H9 (cell line): ENCODE measurements around the gene ABCA13. TPM values are rescaled to one million over a fixed set of nuclear protein-coding genes. Genes with fewer than 3 reads are reported as not detected.

Experiments
- DNase-seq: peaks from one replicate; pipeline ENCODE4 v3.0.0-alpha.2; 2017
- H2AFZ ChIP-seq: one replicate; pipeline ENCODE4 v1.6.1; 2013; ENCODE audit warnings: mild to moderate bottlenecking, low read length, control low read depth, moderate library complexity
- H2AK5ac ChIP-seq: 2 replicates; pipeline ENCODE4 v1.6.1; 2013; ENCODE audit warnings: low read length, control low read depth, mixed read lengths; ENCODE audit not compliant: insufficient read length
- H2BK120ac ChIP-seq: one replicate; pipeline ENCODE4 v1.6.1; 2013; ENCODE audit warnings: low read depth, mild to moderate bottlenecking, low read length, control low read depth, inconsistent platforms; ENCODE audit not compliant: poor library complexity, severe bottlenecking
- H2BK12ac ChIP-seq: 2 replicates; pipeline ENCODE4 v1.6.1; 2013; ENCODE audit warnings: low read length, control low read depth, mixed read lengths, low read depth; ENCODE audit not compliant: insufficient read length
- H2BK15ac ChIP-seq: 2 replicates; pipeline ENCODE4 v1.6.1; 2013; ENCODE audit warnings: low read depth, low read length, control low read depth
- H2BK20ac ChIP-seq: one replicate; pipeline ENCODE4 v1.6.1; 2013; ENCODE audit warnings: low read depth, mild to moderate bottlenecking, low read length, control low read depth, inconsistent platforms; ENCODE audit not compliant: poor library complexity, severe bottlenecking
- H2BK5ac ChIP-seq: 2 replicates; pipeline ENCODE4 v1.6.1; 2013; ENCODE audit warnings: low read length, control low read depth, mixed read lengths; ENCODE audit not compliant: insufficient read length
- H3K14ac ChIP-seq: 2 replicates; pipeline ENCODE4 v1.6.1; 2013; ENCODE audit warnings: low read length, control low read depth; ENCODE audit not compliant: insufficient read depth
- H3K18ac ChIP-seq: 2 replicates; pipeline ENCODE4 v1.6.1; 2013; ENCODE audit warnings: low read depth, mild to moderate bottlenecking, mixed read lengths, low read length, control low read depth; ENCODE audit not compliant: insufficient read length
- H3K23ac ChIP-seq: 2 replicates; pipeline ENCODE4 v1.6.1; 2013; ENCODE audit warnings: low read length, control low read depth, mixed read lengths, low read depth; ENCODE audit not compliant: insufficient read length
- H3K23me2 ChIP-seq: 2 replicates; pipeline ENCODE4 v1.6.1; 2013; ENCODE audit warnings: low read depth, mild to moderate bottlenecking, mixed read lengths, low read length, control low read depth; ENCODE audit not compliant: insufficient read length, poor library complexity, severe bottlenecking
- H3K27ac ChIP-seq: 2 replicates; pipeline ENCODE4 v1.5.1; 2013; ENCODE audit warnings: low read length, control low read depth, mixed read lengths, low read depth; ENCODE audit not compliant: insufficient read length
- H3K27me3 ChIP-seq: 2 replicates; pipeline ENCODE4 v1.6.1; 2013; ENCODE audit warnings: low read length, control low read depth, inconsistent platforms; ENCODE audit not compliant: insufficient read depth
- H3K4ac ChIP-seq: 2 replicates; pipeline ENCODE4 v1.6.1; 2013; ENCODE audit warnings: low read depth, mild to moderate bottlenecking, control low read depth, inconsistent platforms, low read length, moderate library complexity
- H3K4me1 ChIP-seq: 2 replicates; pipeline ENCODE4 v1.6.1; 2013; ENCODE audit warnings: low read length, control low read depth, inconsistent platforms; ENCODE audit not compliant: insufficient read depth
- H3K4me2 ChIP-seq: 2 replicates; pipeline ENCODE4 v1.6.1; 2013; ENCODE audit warnings: low read length, control low read depth, mixed read lengths; ENCODE audit not compliant: insufficient read length, insufficient read depth
- H3K56ac ChIP-seq: 2 replicates; pipeline ENCODE4 v1.6.1; 2013; ENCODE audit warnings: low read depth, mild to moderate bottlenecking, mixed read lengths, low read length, control low read depth; ENCODE audit not compliant: insufficient read length
- H3K79me1 ChIP-seq: 2 replicates; pipeline ENCODE4 v1.6.1; 2013; ENCODE audit warnings: low read depth, mild to moderate bottlenecking, moderate library complexity, low read length, control low read depth, inconsistent platforms; ENCODE audit not compliant: insufficient read depth, poor library complexity, severe bottlenecking
- H3K79me2 ChIP-seq: 2 replicates; pipeline ENCODE4 v1.6.1; 2013; ENCODE audit warnings: low read length, control low read depth, inconsistent platforms; ENCODE audit not compliant: insufficient read depth
- H3K9ac ChIP-seq: 2 replicates; pipeline ENCODE4 v1.6.1; 2013; ENCODE audit warnings: low read length, control low read depth, mixed read lengths; ENCODE audit not compliant: insufficient read length; ENCODE audit errors: extremely low read depth
- H3K9me3 ChIP-seq: one replicate; pipeline ENCODE4 v1.6.1; 2013; ENCODE audit warnings: low read depth, low read length, inconsistent platforms; ENCODE audit not compliant: control insufficient read depth
- H3T11ph ChIP-seq: one replicate; pipeline ENCODE4 v1.6.1; 2013; ENCODE audit warnings: mild to moderate bottlenecking, low read length, control low read depth, inconsistent platforms
- H4K20me1 ChIP-seq: one replicate; pipeline ENCODE4 v1.6.1; 2013; ENCODE audit not compliant: control insufficient read depth, insufficient read length, insufficient read depth
- H4K5ac ChIP-seq: 2 replicates; pipeline ENCODE4 v1.6.1; 2013; ENCODE audit warnings: low read depth, mild to moderate bottlenecking, mixed read lengths, low read length, control low read depth; ENCODE audit not compliant: insufficient read length
- H4K8ac ChIP-seq: replicated peaks from 2 replicates; pipeline ENCODE4 v1.6.1; 2013; ENCODE audit warnings: low read length, control low read depth, mixed read lengths, low read depth; ENCODE audit not compliant: insufficient read length
- H4K91ac ChIP-seq: 2 replicates; pipeline ENCODE4 v1.6.1; 2013; ENCODE audit warnings: low read depth, mild to moderate bottlenecking, moderate library complexity, mixed read lengths, low read length, control low read depth; ENCODE audit not compliant: insufficient read length
- H3K27ac Mint-ChIP-seq, 3 experiments: 2 replicates in 2 of 3; 3 replicates in 1 of 3; pipeline ENCODE4 v1.8.0; 2020 to 2021; ENCODE audit warnings: mixed read lengths in 3 of 3, mild to moderate bottlenecking in 1 of 3, moderate library complexity in 1 of 3
- H3K27me3 Mint-ChIP-seq: 2 replicates; pipeline ENCODE4 v1.8.0; 2021; ENCODE audit warnings: low read depth, mild to moderate bottlenecking, moderate library complexity, mixed read lengths
- H3K36me3 Mint-ChIP-seq, 3 experiments: 2 replicates in 2 of 3; 3 replicates in 1 of 3; pipeline ENCODE4 v1.8.0; 2020 to 2021; ENCODE audit warnings: low read depth in 3 of 3, mixed read lengths in 3 of 3; ENCODE audit not compliant: insufficient read depth in 1 of 3
- H3K4me1 Mint-ChIP-seq, 2 experiments: 2 replicates each; pipeline ENCODE4 v1.8.0; 2020; ENCODE audit warnings: mixed read lengths in 2 of 2
- H3K4me3 Mint-ChIP-seq, 2 experiments: 2 replicates in 1 of 2; 3 replicates in 1 of 2; pipeline ENCODE4 v1.8.0; 2020 to 2021; ENCODE audit warnings: mild to moderate bottlenecking in 2 of 2, mixed read lengths in 2 of 2, moderate library complexity in 1 of 2
- H3K9me3 Mint-ChIP-seq, 2 experiments: 2 replicates in 1 of 2; 3 replicates in 1 of 2; pipeline ENCODE4 v1.8.0; 2020; ENCODE audit warnings: mild to moderate bottlenecking in 2 of 2, mixed read lengths in 2 of 2, moderate library complexity in 1 of 2
- CTCF ChIP-seq: fragments of 200-600 bp; sonication (generic); conservative IDR thresholded peaks from 3 replicates; pipeline ENCODE4 v1.8.0; 2021; ENCODE audit warnings: antibody characterized with exemption, mild to moderate bottlenecking
- WGBS: extraction: QIAGEN DNeasy Blood & Tissue Kit; methylation state at CpG from one replicate; pipeline ENCODE4 v1.1.7; 2013; ENCODE audit warnings: missing lambda C conversion rate, low lambda C conversion rate, mixed read lengths; ENCODE audit not compliant: insufficient read length; ENCODE audit errors: extremely low coverage; 5-methylcytosine and 5-hydroxymethylcytosine counted together
- total RNA-seq: library from RNA; stranded (reverse); gene quantifications from 2 replicates; pipeline ENCODE4 v1.2.1, GENCODE V29; 2021

Gene ABCA13
- total RNA-seq, 1 experiment from 2014 or later = 0.11 TPM

GRCh38 chr7:48312151-48312550 lies 140.9 kb downstream of the ABCA13 start:
- H3K36me3 Mint-ChIP-seq = no peaks in the 10 kb centered on the region
- H3T11ph ChIP-seq = no peak overlapping the region
- DNase-seq = no peak
- no peak overlapping the region for H3K27ac ChIP-seq
- H3K4me1 ChIP-seq = no peaks in the 10 kb centered on the region
- H3K4me2 ChIP-seq = no peak overlapping the region
- no peak overlapping the region for H2BK20ac ChIP-seq
- H2AK5ac ChIP-seq = no peak overlapping the region
- H3K23ac ChIP-seq = no peak overlapping the region
- H3K9ac ChIP-seq = no peak overlapping the region
- no peaks in the 10 kb centered on the region for H3K27me3 Mint-ChIP-seq
- H3K4ac ChIP-seq = no peak overlapping the region
- no peak overlapping the region for H2BK12ac ChIP-seq
- H3K27ac Mint-ChIP-seq = no peak overlapping the region
- no peak overlapping the region for H4K8ac ChIP-seq
- H3K4me1 Mint-ChIP-seq = peaks cover 8% of the 10 kb centered on the region in 2 experiments
- H3K4me3 Mint-ChIP-seq = no peak overlapping the region
- H3K79me2 ChIP-seq = no peaks in the 10 kb centered on the region
- H3K79me1 ChIP-seq = no peaks in the 10 kb centered on the region
- H2BK120ac ChIP-seq = no peak overlapping the region
- H3K18ac ChIP-seq = no peak overlapping the region
- H2AFZ ChIP-seq = no peak overlapping the region
- H4K91ac ChIP-seq = no peak overlapping the region
- no peaks in the 10 kb centered on the region for H3K27me3 ChIP-seq
- no peak overlapping the region for H4K5ac ChIP-seq
- no peaks in the 10 kb centered on the region for H3K9me3 ChIP-seq
- no peak for TF ChIP-seq CTCF
- no peak overlapping the region for H2BK15ac ChIP-seq
- H4K20me1 ChIP-seq = no peaks in the 10 kb centered on the region
- H2BK5ac ChIP-seq = no peak overlapping the region
- no peak overlapping the region for H3K56ac ChIP-seq
- no peaks in the 10 kb centered on the region for H3K23me2 ChIP-seq
- H3K14ac ChIP-seq = no peak overlapping the region
- WGBS = no CpG with 5 or more reads among the region's 1 CpG
- H3K9me3 Mint-ChIP-seq = no peaks in the 10 kb centered on the region; a peak in 2 of 5 replicates
